Hepatocyte (in vitro differentiated cells): ENCODE measurements around the gene TARM1.

Source experiments
- EZH2 ChIP-seq: fragments of 200-600 bp; sonication (generic); IDR thresholded peaks from 2 replicates; pipeline ENCODE4 v1.6.1; 2016; ENCODE audit warnings: antibody characterized with exemption, mild to moderate bottlenecking, borderline replicate concordance
- EZH2phosphoT487 ChIP-seq: fragments of 200-600 bp; sonication (generic); IDR thresholded peaks from one replicate; pipeline ENCODE4 v1.6.1; 2018; ENCODE audit warnings: antibody characterized with exemption, mild to moderate bottlenecking, low read depth, moderate library complexity; ENCODE audit not compliant: unreplicated experiment, severe bottlenecking
- TF ChIP-seq, protein P1 (sequence below): fragments of 200-600 bp; sonication (generic); IDR thresholded peaks from 2 replicates; pipeline ENCODE4 v1.5.1; 2016; ENCODE audit warnings: antibody characterized with exemption, mild to moderate bottlenecking; ENCODE audit not compliant: poor library complexity

GRCh38 chr19:54128441-54128725, 47.2 kb upstream of the TARM1 start:
- TF ChIP-seq EZH2, result no peak
- TF ChIP-seq, protein P1, sequence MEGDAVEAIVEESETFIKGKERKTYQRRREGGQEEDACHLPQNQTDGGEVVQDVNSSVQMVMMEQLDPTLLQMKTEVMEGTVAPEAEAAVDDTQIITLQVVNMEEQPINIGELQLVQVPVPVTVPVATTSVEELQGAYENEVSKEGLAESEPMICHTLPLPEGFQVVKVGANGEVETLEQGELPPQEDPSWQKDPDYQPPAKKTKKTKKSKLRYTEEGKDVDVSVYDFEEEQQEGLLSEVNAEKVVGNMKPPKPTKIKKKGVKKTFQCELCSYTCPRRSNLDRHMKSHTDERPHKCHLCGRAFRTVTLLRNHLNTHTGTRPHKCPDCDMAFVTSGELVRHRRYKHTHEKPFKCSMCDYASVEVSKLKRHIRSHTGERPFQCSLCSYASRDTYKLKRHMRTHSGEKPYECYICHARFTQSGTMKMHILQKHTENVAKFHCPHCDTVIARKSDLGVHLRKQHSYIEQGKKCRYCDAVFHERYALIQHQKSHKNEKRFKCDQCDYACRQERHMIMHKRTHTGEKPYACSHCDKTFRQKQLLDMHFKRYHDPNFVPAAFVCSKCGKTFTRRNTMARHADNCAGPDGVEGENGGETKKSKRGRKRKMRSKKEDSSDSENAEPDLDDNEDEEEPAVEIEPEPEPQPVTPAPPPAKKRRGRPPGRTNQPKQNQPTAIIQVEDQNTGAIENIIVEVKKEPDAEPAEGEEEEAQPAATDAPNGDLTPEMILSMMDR, result no peak
- no peak for TF ChIP-seq EZH2phosphoT487
